Transverse colon (tissue), 3 donors: Measurements from ENCODE around the gene PDZD7.

Source experiments
- CTCF ChIP-seq, 5 experiments: fragments of 200-600 bp in 3 of 5; fragments of 450-650 bp in 2 of 5; sonication (generic) in 3 of 5; IDR thresholded peaks; 1 replicate in 2 of 5; 2 replicates in 3 of 5; pipeline ENCODE4 v1.5.1; 2016 to 2017; ENCODE audit warnings: antibody characterized with exemption in 5 of 5, inconsistent platforms in 3 of 5, mild to moderate bottlenecking in 2 of 5, moderate library complexity in 1 of 5
- POLR2A ChIP-seq: fragments of 450-650 bp; IDR thresholded peaks from one replicate; pipeline ENCODE4 v1.6.1; 2016; ENCODE audit warnings: antibody characterized with exemption, mild to moderate bottlenecking, moderate library complexity

DNA sequence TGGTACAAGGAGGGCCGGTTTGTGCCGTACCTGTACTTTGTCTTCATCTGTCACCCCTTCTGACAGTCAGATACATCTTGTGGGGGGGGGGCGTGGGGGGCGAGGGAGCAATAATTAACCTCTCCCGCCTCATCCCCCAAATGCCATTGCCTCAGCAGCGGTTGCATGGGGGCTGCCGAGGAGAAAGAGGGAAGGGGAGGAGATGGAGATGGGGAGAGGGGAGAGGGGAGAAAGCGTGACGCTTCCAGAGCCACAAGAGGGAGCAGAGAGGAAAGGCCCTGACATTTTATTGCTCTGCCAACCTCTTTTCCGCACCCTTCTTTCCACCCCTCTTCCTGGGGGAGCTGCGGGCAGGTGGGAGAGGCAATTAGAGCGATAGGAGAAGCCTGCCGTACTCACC is 42.7 kb upstream of the PDZD7 start:
- no peak for TF ChIP-seq POLR2A
- TF ChIP-seq CTCF (IDR thresholded peaks at IDR 0.05), result no peak
